B cell (primary cell): ENCODE measurements around the gene MPHOSPH8. TPM values are rescaled to one million over a fixed set of nuclear protein-coding genes. Genes with fewer than 3 reads are reported as not detected.

ENCODE experiments used
- ATAC-seq: fragments of 200-7000 bp; cut with Tn5 transposase; one replicate; pipeline ENCODE4 v1.10.0; 2021; ENCODE audit warnings: low read depth, mild to moderate bottlenecking, moderate number of reproducible peaks, moderate library complexity
- CTCF ChIA-PET: fragments of 350-600 bp; sonication (Branson Sonifier 250); formaldehyde crosslinking; loops from one replicate; lab custom pipeline; 2021; ENCODE audit warnings: antibody characterized with exemption, inconsistent platforms; lab: Charles Lee
- POLR2A ChIA-PET: fragments of 350-600 bp; sonication (Branson Sonifier 250); formaldehyde crosslinking; loops from one replicate; lab custom pipeline; 2021; ENCODE audit warnings: antibody characterized with exemption; lab: Charles Lee
- DNase-seq: peaks from one replicate; pipeline ENCODE4 v3.0.0; 2013
- H2AFZ ChIP-seq: 2 replicates; pipeline ENCODE4 v1.6.1; 2012; ENCODE audit warnings: mild to moderate bottlenecking, low read depth, low read length; ENCODE audit not compliant: insufficient read depth, poor library complexity, severe bottlenecking
- H3K27ac ChIP-seq, 2 donors: 1 replicate in 1 of 2; 2 replicates in 1 of 2; pipeline ENCODE4 v1.5.1; 2012 to 2013; ENCODE audit warnings: low read length in 2 of 2, mild to moderate bottlenecking in 2 of 2, moderate library complexity in 1 of 2
- H3K27me3 ChIP-seq, 4 experiments: fragments of 200-600 bp in 1 of 4; sonication (generic) in 1 of 4; replicated peaks in 1 of 4; 1 replicate in 2 of 4; 2 replicates in 2 of 4; pipeline versions ENCODE4 v1.6.1 to v1.7.0; 2013 to 2016; ENCODE audit warnings: low read length in 3 of 4, mild to moderate bottlenecking in 2 of 4, mixed read lengths in 1 of 4, moderate library complexity in 1 of 4; ENCODE audit not compliant: insufficient read depth in 4 of 4, control insufficient read depth in 3 of 4; ENCODE audit errors: control extremely low read depth in 1 of 4
- H3K36me3 ChIP-seq, 2 experiments: replicated peaks in 1 of 2; 1 replicate in 1 of 2; 2 replicates in 1 of 2; pipeline versions ENCODE4 v1.6.1 to v1.7.1; 2013; ENCODE audit warnings: low read length in 1 of 2; ENCODE audit not compliant: insufficient read depth in 2 of 2, control insufficient read depth in 1 of 2; ENCODE audit errors: control extremely low read depth in 1 of 2, extremely low read depth in 1 of 2
- H3K4me1 ChIP-seq, 2 donors: fragments of 200-600 bp in 1 of 2; sonication (generic) in 1 of 2; 1 replicate in 1 of 2; 2 replicates in 1 of 2; pipeline versions ENCODE4 v1.5.1 to v1.6.1; 2013 to 2017; ENCODE audit warnings: low read length in 2 of 2; ENCODE audit not compliant: control insufficient read depth in 2 of 2, insufficient read depth in 2 of 2
- H3K4me2 ChIP-seq: replicated peaks from 2 replicates; pipeline ENCODE3; 2012; ENCODE audit warnings: mild to moderate bottlenecking, low read depth, low read length; ENCODE audit not compliant: poor library complexity, severe bottlenecking
- H3K4me3 ChIP-seq, 5 experiments: fragments of 200-600 bp in 1 of 5; sonication (generic) in 1 of 5; 1 replicate in 3 of 5; 2 replicates in 2 of 5; pipeline versions ENCODE4 v1.5.1 to v1.7.0; 2011 to 2016; ENCODE audit warnings: low read length in 4 of 5, mild to moderate bottlenecking in 4 of 5, low read depth in 2 of 5, control low read depth in 1 of 5, moderate library complexity in 1 of 5; ENCODE audit not compliant: insufficient read depth in 1 of 5; ENCODE audit errors: control extremely low read depth in 1 of 5, extremely low read depth in 1 of 5
- H3K79me2 ChIP-seq: fragments of 200-600 bp; sonication (generic); one replicate; pipeline ENCODE4 v1.6.0; 2016; ENCODE audit warnings: low read length; ENCODE audit not compliant: control insufficient read depth, insufficient read depth
- H3K9ac ChIP-seq: fragments of 200-600 bp; sonication (generic); 2 replicates; pipeline ENCODE4 v1.6.1; 2017; ENCODE audit warnings: mild to moderate bottlenecking, low read length, moderate library complexity
- H3K9me3 ChIP-seq, 3 donors: one replicate each; pipeline versions ENCODE4 v1.6.1 to v1.7.1; 2013; ENCODE audit warnings: low read length in 2 of 3; ENCODE audit not compliant: control insufficient read depth in 2 of 3, insufficient read depth in 1 of 3; ENCODE audit errors: control extremely low read depth in 1 of 3
- H4K20me1 ChIP-seq: 2 replicates; pipeline ENCODE4 v1.6.0; 2012; ENCODE audit warnings: mild to moderate bottlenecking, low read length; ENCODE audit not compliant: insufficient read depth, control insufficient read depth, poor library complexity, severe bottlenecking
- H3K27ac Mint-ChIP-seq: one replicate; pipeline ENCODE4 v1.8.0; 2021; ENCODE audit warnings: mixed read lengths
- H3K27me3 Mint-ChIP-seq: one replicate; pipeline ENCODE4 v1.8.0; 2021; ENCODE audit warnings: mixed read lengths
- H3K4me1 Mint-ChIP-seq: one replicate; pipeline ENCODE4 v1.8.0; 2021; ENCODE audit warnings: mixed read lengths
- H3K4me3 Mint-ChIP-seq: one replicate; pipeline ENCODE4 v1.8.0; 2021; ENCODE audit warnings: mixed read lengths
- H3K9me3 Mint-ChIP-seq: one replicate; pipeline ENCODE4 v1.8.0; 2022; ENCODE audit warnings: mixed read lengths; ENCODE audit not compliant: insufficient read depth
- EZH2 ChIP-seq: IDR thresholded peaks from 2 replicates; pipeline ENCODE4 v1.6.1; 2012; ENCODE audit warnings: borderline replicate concordance, low read depth, mild to moderate bottlenecking, moderate library complexity, low read length; ENCODE audit not compliant: insufficient read depth, poor library complexity, severe bottlenecking
- WGBS: methylation state at CpG from one replicate; pipeline ENCODE4 v1.1.5; 2013; ENCODE audit warnings: missing lambda C conversion rate; ENCODE audit not compliant: insufficient coverage; 5-methylcytosine and 5-hydroxymethylcytosine counted together
- intact Hi-C: fragments of 100-400 bp; cut with micrococcal nuclease; formaldehyde crosslinking; loops from one replicate; pipeline ENCODE4 v1.10.0; 2022
- polyA plus RNA-seq: library from polyadenylated mRNA; depleted of rRNA; stranded (reverse); fragments of >200 nt; gene quantifications from 2 replicates; pipeline ENCODE4 v1.2.3, GENCODE V29; 2012
- total RNA-seq, 2 donors: library from RNA; stranded (reverse); fragments of 120-200 nt in 1 of 2; gene quantifications; 1 replicate in 1 of 2; 2 replicates in 1 of 2; pipeline versions ENCODE4 v1.2.3 to v1.2.4, GENCODE V29; 2013 to 2022
- TF ChIP-seq, protein P1 (sequence below): fragments of 200-600 bp; IDR thresholded peaks from one replicate; pipeline ENCODE4 v1.8.0; 2022; ENCODE audit warnings: antibody characterized with exemption, mild to moderate bottlenecking

The MPHOSPH8 gene
- total and polyA plus RNA-seq, 2 donors (not counting 1 experiment from before 2014, with no cell fraction given): 25.6 to 106 TPM

DNA sequence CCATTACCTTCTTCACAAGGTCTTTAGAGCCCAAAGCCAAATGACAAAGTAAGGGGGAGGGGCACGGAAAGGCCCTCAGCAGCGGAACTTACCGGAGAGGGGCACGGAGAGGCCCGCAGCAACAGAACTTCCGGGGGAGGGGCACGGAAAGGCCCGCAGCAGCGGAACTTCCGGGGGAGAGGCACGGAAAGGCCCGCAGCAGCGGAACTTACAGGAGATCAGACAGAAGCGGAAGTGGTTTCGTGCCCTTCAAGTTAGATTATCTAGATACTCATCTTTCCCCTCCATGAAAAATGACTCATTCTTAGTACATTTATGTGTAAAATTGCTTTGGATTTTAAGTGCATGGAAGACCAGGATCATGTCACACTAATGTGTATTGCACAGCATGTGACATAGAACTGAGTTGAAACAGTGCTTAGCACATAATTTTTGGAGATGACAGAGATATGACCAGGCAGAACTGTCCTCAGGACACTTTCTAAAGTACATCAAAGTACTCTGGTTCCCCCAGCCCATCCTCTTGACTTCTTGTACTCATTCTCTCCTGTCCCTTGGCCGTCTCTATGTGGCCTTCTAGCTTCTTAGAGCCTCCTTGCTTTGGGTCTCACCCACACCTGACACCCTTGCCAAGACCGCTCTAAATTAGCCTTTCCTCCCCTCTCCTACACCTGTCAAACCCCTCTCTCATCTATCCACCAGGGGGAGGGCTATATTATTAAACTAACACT, 46.4 kb upstream of the MPHOSPH8 start:
- Histone ChIP-seq H3K27me3 (peaks cover 0 to 4% (median 3%) of the 10 kb centered on the region in 4 experiments), H3K4me3 (peak overlapping the region; percentile 21 to 67 (median 35)), H3K27ac (peak overlapping the region in 1 of 2 donors; percentile 55), H3K9ac (peak overlapping the region; percentile 64), H3K4me1 (peaks cover 16 to 17% of the 10 kb centered on the region in 2 donors), H3K9me3 (peaks cover 0 to 26% (median 10%) of the 10 kb centered on the region in 3 donors), H2AFZ (peak overlapping the region; percentile 83), H3K79me2 (no peaks in the 10 kb centered on the region), H3K36me3 (no peaks in the 10 kb centered on the region), H3K4me2 (peak overlapping the region; percentile 69), H4K20me1 (no peaks in the 10 kb centered on the region)
- peaks cover 23% of the 10 kb centered on the region for H3K4me1 Mint-ChIP-seq
- peaks cover 18% of the 10 kb centered on the region for H3K27me3 Mint-ChIP-seq
- peaks cover 13% of the 10 kb centered on the region for H3K9me3 Mint-ChIP-seq
- intact Hi-C loops: loop anchor here (1.0 kb wide), 2 partner anchors 22 to 46 kb away; partner anchors contain the start of gene MPHOSPH8
- H3K4me3 Mint-ChIP-seq: peak overlapping the region; percentile 82
- DNase-seq (peak; percentile 74), ATAC-seq (peak; percentile 74)
- peak overlapping the region; percentile 75 for H3K27ac Mint-ChIP-seq
- ChIA-PET POLR2A (no interaction called here), CTCF (interaction anchor here (1.0 to 1.3 kb wide), 3 partner anchors 13 to 925 kb away, joined by 3 read pairs; no protein-coding TSS in a partner anchor)
- 27% methylated on average over 9 of the region's 17 CpGs for WGBS
- TF ChIP-seq EZH2: no peak
- TF ChIP-seq, protein P1, sequence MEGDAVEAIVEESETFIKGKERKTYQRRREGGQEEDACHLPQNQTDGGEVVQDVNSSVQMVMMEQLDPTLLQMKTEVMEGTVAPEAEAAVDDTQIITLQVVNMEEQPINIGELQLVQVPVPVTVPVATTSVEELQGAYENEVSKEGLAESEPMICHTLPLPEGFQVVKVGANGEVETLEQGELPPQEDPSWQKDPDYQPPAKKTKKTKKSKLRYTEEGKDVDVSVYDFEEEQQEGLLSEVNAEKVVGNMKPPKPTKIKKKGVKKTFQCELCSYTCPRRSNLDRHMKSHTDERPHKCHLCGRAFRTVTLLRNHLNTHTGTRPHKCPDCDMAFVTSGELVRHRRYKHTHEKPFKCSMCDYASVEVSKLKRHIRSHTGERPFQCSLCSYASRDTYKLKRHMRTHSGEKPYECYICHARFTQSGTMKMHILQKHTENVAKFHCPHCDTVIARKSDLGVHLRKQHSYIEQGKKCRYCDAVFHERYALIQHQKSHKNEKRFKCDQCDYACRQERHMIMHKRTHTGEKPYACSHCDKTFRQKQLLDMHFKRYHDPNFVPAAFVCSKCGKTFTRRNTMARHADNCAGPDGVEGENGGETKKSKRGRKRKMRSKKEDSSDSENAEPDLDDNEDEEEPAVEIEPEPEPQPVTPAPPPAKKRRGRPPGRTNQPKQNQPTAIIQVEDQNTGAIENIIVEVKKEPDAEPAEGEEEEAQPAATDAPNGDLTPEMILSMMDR: no peak
